ENCODE results near the gene NES.

- TF ChIP-seq CTCF (IDR thresholded peaks at IDR 0.05) (no peak), ZFX (IDR thresholded peaks at IDR 0.05; ENCODE audit: borderline replicate concordance) (no peak)
Observed at GRCh38 chr1:156658945-156659574, 18.1 kb downstream of the NES start.
